Activated CD4-positive, alpha-beta T cell treated with anti-CD3 and anti-CD28 coated beads, Interleukin-2, amount 50 U/mL, for 24 hours (primary cell): ENCODE measurements around the gene SRP68.
A peak's percentile ranks its signal among the peaks of the same experiment; 100 is the strongest.

ENCODE experiments used
- DNase-seq, 2 donors: peaks; one replicate each; pipeline ENCODE4 v3.0.0-alpha.2; 2020; ENCODE audit warnings: low read depth in 1 of 2, low spot score in 1 of 2

The SRP68 gene

DNA sequence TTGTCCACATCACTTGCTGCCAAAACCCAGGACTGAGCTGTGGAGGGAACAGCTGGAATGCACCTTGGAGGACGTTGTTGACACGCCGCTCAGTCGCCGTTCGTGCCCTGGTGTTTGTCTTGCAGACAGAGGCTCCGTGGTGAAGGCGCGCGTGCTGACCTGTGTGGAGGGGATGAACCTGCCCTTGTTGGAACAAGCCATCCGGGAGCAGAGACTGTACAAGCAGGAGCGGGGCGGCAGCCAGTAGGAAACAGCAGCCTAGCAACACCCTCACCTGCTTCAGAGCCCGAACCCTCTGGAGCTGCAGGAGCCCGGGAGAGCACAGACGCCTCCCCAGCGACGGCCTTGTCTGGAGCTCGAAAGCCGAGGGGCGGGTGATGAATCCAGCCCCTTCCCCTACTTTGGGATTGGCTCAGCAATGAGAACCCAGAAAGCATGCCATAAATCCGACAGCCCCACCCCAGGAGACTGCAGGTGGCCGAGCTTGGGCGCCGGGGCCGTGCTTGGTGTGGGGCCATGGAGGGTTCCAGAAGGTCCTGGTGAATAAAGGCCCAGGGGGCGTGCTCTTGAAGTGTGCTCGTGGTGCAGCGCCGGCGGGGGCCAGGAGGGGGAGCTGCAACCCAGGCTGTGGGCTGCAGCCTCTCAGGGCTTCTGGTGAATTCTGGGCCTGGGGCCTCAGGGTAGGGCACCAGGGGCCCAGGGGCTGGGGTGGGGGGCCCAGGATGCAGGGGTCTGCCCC, 72.1 kb downstream of the SRP68 start:
- peak; percentile 27 to 44 for DNase-seq

DNA sequence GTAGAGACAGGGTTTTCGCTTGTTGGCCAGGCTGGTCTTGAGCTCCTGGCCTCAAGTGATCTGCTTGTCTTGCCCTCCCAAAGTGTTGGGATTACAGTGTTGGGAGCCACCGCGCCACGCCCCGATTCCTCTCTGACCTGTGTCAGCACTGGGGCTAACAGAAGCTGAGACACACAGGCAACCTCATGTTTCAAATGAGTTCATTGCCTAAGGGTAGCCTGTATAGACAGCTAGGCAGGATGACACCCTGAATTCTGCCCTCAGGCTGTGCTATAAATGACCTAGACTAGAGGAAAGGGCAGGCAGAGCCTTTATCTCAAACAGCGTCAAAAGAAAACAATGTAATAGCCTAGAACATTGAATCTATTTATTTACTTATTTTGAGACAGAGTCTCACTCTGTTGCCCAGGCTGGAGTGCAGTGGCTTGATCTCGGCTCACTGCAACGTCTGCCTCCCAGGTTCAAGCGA, 74.0 kb downstream of the SRP68 start:
- DNase-seq: no peak

DNA sequence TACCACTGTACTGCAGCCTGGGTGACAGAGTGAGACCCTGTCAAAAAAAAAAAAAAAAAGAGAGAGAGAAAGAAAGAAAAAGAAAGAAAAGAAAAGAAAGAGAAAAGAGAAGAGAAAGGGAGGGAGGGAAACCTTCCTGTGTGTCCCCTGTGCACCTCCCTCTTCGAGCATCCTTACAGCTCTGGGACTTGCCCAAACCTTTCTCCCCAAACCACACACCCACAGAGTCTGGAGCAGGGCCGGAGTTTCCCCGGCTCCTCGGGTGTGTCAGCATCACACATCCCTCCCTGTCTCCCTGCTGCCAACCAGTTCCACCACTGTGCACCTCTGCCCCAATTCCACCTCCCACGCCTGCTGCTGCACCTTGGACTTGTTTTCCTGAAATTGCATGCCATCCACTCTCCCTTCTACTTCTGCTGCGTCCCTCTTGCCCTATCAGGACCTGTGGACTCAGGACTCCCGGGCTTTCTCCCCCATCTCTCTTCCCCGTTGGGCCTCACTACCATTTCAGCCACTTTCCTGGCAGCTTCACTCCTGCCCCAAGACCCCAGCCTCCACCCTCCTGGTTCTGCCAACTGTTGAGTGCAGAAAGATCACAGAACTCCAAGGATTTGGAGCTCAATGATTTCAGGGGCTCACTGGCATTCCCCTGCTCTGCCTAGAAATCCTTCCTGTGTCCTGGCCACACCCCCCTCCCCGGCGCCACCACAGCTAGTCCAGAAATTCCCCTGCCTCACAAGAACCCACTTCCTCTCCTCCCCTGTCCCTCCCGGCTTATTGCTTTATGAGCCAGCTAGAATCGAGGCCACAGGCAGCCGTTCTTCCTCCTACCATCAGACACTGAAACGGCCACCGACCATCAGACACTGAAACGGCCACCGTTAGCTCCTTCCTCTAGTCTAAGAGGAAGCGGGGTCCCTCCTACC, 75.4 kb downstream of the SRP68 start:
- no peak for DNase-seq

DNA sequence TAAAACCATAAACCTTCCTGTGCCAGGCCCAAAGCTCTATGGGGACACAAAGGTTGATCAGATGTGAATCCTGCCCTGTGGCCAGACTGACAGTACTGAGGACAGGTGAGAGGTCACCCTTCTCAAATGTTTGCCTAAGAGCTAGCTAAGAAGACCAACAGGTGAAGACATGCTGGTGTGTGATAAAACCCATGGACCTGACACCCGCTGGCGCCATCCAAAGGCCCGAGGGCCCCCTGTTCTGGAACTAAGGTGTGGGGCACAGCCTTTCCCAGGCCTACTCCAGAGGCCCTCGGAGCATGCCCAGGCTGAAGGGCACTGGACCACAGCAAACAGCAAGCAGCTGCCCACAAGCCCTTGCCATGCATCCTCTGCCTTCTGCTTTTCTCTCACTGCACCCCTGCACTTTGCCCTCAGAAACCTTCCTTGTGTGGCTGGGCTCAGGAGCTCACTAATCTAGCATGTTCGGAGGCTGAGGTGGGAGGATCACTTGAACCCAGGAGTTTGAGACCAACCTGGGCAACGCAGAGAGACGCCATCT, 76.9 kb downstream of the SRP68 start:
- no peak for DNase-seq

DNA sequence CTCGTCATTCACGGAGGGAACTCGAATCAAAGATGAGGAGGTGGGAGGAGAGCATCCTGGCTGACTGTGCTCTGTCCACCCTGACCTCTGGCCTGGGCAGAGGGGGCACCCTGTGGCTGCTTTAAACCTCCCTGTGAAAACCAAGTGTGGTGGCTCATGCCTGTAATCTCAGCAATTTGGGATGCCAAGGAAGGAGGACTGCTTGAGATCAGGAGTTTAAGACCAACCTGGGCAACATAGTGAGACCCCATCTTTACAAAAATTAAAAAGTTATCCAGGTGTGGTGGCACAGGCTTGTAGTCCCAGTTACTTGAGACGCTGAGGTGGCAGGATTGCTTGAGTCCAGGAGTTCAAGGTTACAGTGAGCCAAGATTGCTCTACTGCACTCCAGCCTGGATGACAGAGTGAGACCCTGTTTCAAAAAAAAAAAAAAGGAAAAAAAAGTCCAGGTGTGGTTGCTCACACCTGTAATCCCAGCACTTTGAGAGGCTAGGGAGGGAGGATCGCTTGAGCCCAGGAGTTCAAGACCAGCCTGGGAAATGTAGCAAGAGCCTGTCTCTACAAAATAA, 77.4 kb downstream of the SRP68 start:
- no peak for DNase-seq

DNA sequence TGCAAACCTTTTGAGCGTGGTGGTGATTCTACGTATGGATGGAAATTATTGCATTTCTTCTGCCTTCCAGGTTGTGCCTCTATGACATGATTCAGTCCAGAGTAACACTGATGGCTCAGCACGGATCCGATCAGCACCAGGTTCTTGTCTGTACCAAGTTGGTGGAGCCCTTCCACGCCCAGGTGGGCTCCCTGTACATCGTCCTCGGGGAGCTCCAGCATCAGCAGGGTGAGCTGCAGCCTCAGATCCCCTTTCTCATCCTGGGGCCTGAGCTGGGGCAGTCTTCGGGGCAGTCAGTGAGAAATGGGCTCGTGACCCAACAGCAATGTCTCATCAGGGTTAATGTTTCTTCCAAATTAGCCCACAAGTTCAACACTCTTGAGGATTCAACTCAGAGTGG, 80.9 kb downstream of the SRP68 start:
- no peak for DNase-seq
